Cortex of kidney (tissue), 1 donor: ENCODE data around the gene RNF169.
"Not testable (repeated sequence)": the region's sequence is repeated elsewhere in the genome, so short reads cannot be mapped to it uniquely, and the experiment has no call there.

ENCODE experiments used
- DNase-seq: peaks from one replicate; lab custom pipeline; 2025; lab: John Stamatoyannopoulos, UW

The RNF169 gene

GRCh38 chr11:74820763-74821162 is 72.1 kb downstream of the RNF169 start:
- DNase-seq: no peak

GRCh38 chr11:74822170-74822569 is 73.5 kb downstream of the RNF169 start:
- no peak for DNase-seq

GRCh38 chr11:74824285-74824982 is 75.8 kb downstream of the RNF169 start:
- no peak for DNase-seq

- DNase-seq: not testable (repeated sequence)
Observed at GRCh38 chr11:74825596-74825995, 76.9 kb downstream of the RNF169 start.

- no peak for DNase-seq
Observed at GRCh38 chr11:74826901-74827300, 78.3 kb downstream of the RNF169 start.

- DNase-seq: no peak
Observed at GRCh38 chr11:74837191-74837590, 88.5 kb downstream of the RNF169 start.

- DNase-seq: no peak
Observed at GRCh38 chr11:74838188-74838587, 89.5 kb downstream of the RNF169 start.

GRCh38 chr11:74839446-74839845 is 90.8 kb downstream of the RNF169 start:
- no peak for DNase-seq

- DNase-seq: no peak
Observed at GRCh38 chr11:74839971-74840370, 91.3 kb downstream of the RNF169 start.

GRCh38 chr11:74840486-74840885 is 91.8 kb downstream of the RNF169 start:
- DNase-seq: no peak

GRCh38 chr11:74842967-74843366 is 94.3 kb downstream of the RNF169 start:
- no peak for DNase-seq

GRCh38 chr11:74844072-74844471 is 95.4 kb downstream of the RNF169 start:
- no peak for DNase-seq

GRCh38 chr11:74844865-74845264 is 96.2 kb downstream of the RNF169 start:
- DNase-seq: no peak

GRCh38 chr11:74845978-74846517 is 97.4 kb downstream of the RNF169 start:
- DNase-seq: no peak

GRCh38 chr11:74846770-74847169 is 98.1 kb downstream of the RNF169 start:
- DNase-seq: no peak

GRCh38 chr11:74847395-74847794 is 98.7 kb downstream of the RNF169 start:
- no peak for DNase-seq

- no peak for DNase-seq
Observed at GRCh38 chr11:74847895-74848294, 99.2 kb downstream of the RNF169 start.

- DNase-seq: no peak
Observed at GRCh38 chr11:74849525-74850391, 101.1 kb downstream of the RNF169 start.

- no peak for DNase-seq
Observed at GRCh38 chr11:74853223-74853622, 104.6 kb downstream of the RNF169 start.

- no peak for DNase-seq
Observed at GRCh38 chr11:74860743-74861142, 112.1 kb downstream of the RNF169 start.

GRCh38 chr11:74863410-74863809 is 114.8 kb downstream of the RNF169 start:
- no peak for DNase-seq

- no peak for DNase-seq
Observed at GRCh38 chr11:74866557-74866956, 117.9 kb downstream of the RNF169 start.

- no peak for DNase-seq
Observed at GRCh38 chr11:74870485-74870884, 121.8 kb downstream of the RNF169 start.
